Gastrocnemius medialis (tissue), 4 donors: Measurements from ENCODE around the gene PTPN11.

ENCODE experiments used
- POLR2A ChIP-seq, 2 donors: fragments of 450-650 bp; IDR thresholded peaks; one replicate each; pipeline ENCODE4 v1.6.1; 2017; ENCODE audit warnings: antibody characterized with exemption in 2 of 2, mild to moderate bottlenecking in 2 of 2, moderate library complexity in 2 of 2
- TF ChIP-seq, protein P1 (sequence below), 5 experiments: fragments of 450-650 bp in 3 of 5; fragments of 200-600 bp in 2 of 5; sonication (generic) in 2 of 5; IDR thresholded peaks in 4 of 5; conservative IDR thresholded peaks in 1 of 5; 1 replicate in 4 of 5; 2 replicates in 1 of 5; pipeline ENCODE4 v1.5.1; 2016 to 2019; ENCODE audit warnings: antibody characterized with exemption in 5 of 5, mild to moderate bottlenecking in 3 of 5, moderate library complexity in 3 of 5

- TF ChIP-seq, protein P1, sequence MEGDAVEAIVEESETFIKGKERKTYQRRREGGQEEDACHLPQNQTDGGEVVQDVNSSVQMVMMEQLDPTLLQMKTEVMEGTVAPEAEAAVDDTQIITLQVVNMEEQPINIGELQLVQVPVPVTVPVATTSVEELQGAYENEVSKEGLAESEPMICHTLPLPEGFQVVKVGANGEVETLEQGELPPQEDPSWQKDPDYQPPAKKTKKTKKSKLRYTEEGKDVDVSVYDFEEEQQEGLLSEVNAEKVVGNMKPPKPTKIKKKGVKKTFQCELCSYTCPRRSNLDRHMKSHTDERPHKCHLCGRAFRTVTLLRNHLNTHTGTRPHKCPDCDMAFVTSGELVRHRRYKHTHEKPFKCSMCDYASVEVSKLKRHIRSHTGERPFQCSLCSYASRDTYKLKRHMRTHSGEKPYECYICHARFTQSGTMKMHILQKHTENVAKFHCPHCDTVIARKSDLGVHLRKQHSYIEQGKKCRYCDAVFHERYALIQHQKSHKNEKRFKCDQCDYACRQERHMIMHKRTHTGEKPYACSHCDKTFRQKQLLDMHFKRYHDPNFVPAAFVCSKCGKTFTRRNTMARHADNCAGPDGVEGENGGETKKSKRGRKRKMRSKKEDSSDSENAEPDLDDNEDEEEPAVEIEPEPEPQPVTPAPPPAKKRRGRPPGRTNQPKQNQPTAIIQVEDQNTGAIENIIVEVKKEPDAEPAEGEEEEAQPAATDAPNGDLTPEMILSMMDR (IDR thresholded peaks at IDR 0.05 in 4 of 5, conservative IDR thresholded peaks at IDR 0.05 in 1 of 5) = no peak
- no peak for TF ChIP-seq POLR2A (IDR thresholded peaks at IDR 0.05)
Measured at GRCh38 chr12:112486361-112486760, 67.6 kb downstream of the PTPN11 start.
